Ascending aorta (tissue), 2 donors: ENCODE data around the gene MMP13. TPM values are rescaled to one million over a fixed set of nuclear protein-coding genes. Genes with fewer than 3 reads are reported as not detected.
A peak's percentile ranks its signal among the peaks of the same experiment; 100 is the strongest.

Experiments used
- DNase-seq, 2 donors: peaks; one replicate each; pipeline ENCODE4 v3.0.0-alpha.2; 2019; ENCODE audit warnings: low spot score in 2 of 2
- H3K27ac ChIP-seq, 2 donors: fragments of 200-600 bp; sonication (generic); one replicate each; pipeline ENCODE4 v1.5.1; 2016 to 2017; ENCODE audit warnings: mild to moderate bottlenecking in 1 of 2
- H3K27me3 ChIP-seq: fragments of 200-600 bp; sonication (generic); one replicate; pipeline ENCODE4 v1.5.1; 2017
- H3K36me3 ChIP-seq, 2 donors: fragments of 200-600 bp; sonication (generic); one replicate each; pipeline ENCODE4 v1.5.1; 2016
- H3K4me1 ChIP-seq, 2 donors: fragments of 200-600 bp; sonication (generic); one replicate each; pipeline ENCODE4 v1.5.1; 2016 to 2017; ENCODE audit warnings: mild to moderate bottlenecking in 1 of 2
- H3K4me3 ChIP-seq, 2 donors: fragments of 200-600 bp; sonication (generic); one replicate each; pipeline ENCODE4 v1.5.1; 2016 to 2017; ENCODE audit warnings: mild to moderate bottlenecking in 1 of 2
- H3K9me3 ChIP-seq, 2 donors: fragments of 200-600 bp; sonication (generic); one replicate each; pipeline ENCODE4 v1.5.1; 2016
- CTCF ChIP-seq, 3 experiments: fragments of 200-600 bp in 2 of 3; fragments of 450-650 bp in 1 of 3; sonication (generic) in 2 of 3; IDR thresholded peaks; one replicate each; pipeline ENCODE4 v1.5.1; 2016 to 2019; ENCODE audit warnings: antibody characterized with exemption in 3 of 3, mild to moderate bottlenecking in 1 of 3, moderate library complexity in 1 of 3
- intact Hi-C: fragments of 100-400 bp; cut with DNase I; formaldehyde crosslinking; loops from one replicate; pipeline ENCODE4 v1.15.1; 2023
- total RNA-seq: library from RNA; depleted of rRNA; stranded (reverse); fragments of >200 nt; gene quantifications from one replicate; pipeline ENCODE4 v1.1.0, GENCODE V29; 2016

The MMP13 gene
- total RNA-seq, 1 donor from 2014 or later, result not detected

- intact Hi-C loops, result no loop called here
- no peaks in the 10 kb centered on the region for H3K36me3 ChIP-seq
- no peak overlapping the region for H3K4me3 ChIP-seq
- no peaks in the 10 kb centered on the region for H3K27me3 ChIP-seq
- H3K9me3 ChIP-seq, result no peaks in the 10 kb centered on the region
- no peaks in the 10 kb centered on the region for H3K4me1 ChIP-seq
- H3K27ac ChIP-seq, result no peak overlapping the region
- no peak for TF ChIP-seq CTCF (IDR thresholded peaks at IDR 0.05)
- no peak for DNase-seq
Measured at GRCh38 chr11:102950622-102951081, 4.9 kb downstream of the MMP13 start.

- TF ChIP-seq CTCF (IDR thresholded peaks at IDR 0.05), result no peak
- Histone ChIP-seq H3K27ac (no peak overlapping the region), H3K9me3 (no peaks in the 10 kb centered on the region), H3K36me3 (no peaks in the 10 kb centered on the region), H3K27me3 (no peaks in the 10 kb centered on the region), H3K4me1 (no peaks in the 10 kb centered on the region), H3K4me3 (no peak overlapping the region)
- DNase-seq, result no peak
- intact Hi-C loops, result no loop called here
Measured at GRCh38 chr11:102946237-102946636, 9.3 kb downstream of the MMP13 start.

- Histone ChIP-seq H3K4me1 (no peaks in the 10 kb centered on the region), H3K4me3 (no peak overlapping the region), H3K27me3 (no peaks in the 10 kb centered on the region), H3K9me3 (no peaks in the 10 kb centered on the region), H3K36me3 (no peaks in the 10 kb centered on the region), H3K27ac (no peak overlapping the region)
- TF ChIP-seq CTCF (IDR thresholded peaks at IDR 0.05), result peak; percentile 42 to 61 (median 53)
- DNase-seq, result no peak
- intact Hi-C loops, result no loop called here
Measured at GRCh38 chr11:102940714-102941588, 14.6 kb downstream of the MMP13 start.

- Histone ChIP-seq H3K4me1 (no peaks in the 10 kb centered on the region), H3K4me3 (no peak overlapping the region), H3K27ac (no peak overlapping the region), H3K36me3 (no peaks in the 10 kb centered on the region), H3K27me3 (no peaks in the 10 kb centered on the region), H3K9me3 (no peaks in the 10 kb centered on the region)
- intact Hi-C loops, result no loop called here
- DNase-seq, result no peak
- no peak for TF ChIP-seq CTCF (IDR thresholded peaks at IDR 0.05)
Measured at GRCh38 chr11:102936864-102937509, 18.5 kb downstream of the MMP13 start.

- no peak for DNase-seq
- Histone ChIP-seq H3K27ac (no peak overlapping the region), H3K4me1 (no peaks in the 10 kb centered on the region), H3K36me3 (no peaks in the 10 kb centered on the region), H3K9me3 (no peaks in the 10 kb centered on the region), H3K4me3 (no peak overlapping the region), H3K27me3 (no peaks in the 10 kb centered on the region)
- intact Hi-C loops, result no loop called here
- TF ChIP-seq CTCF (IDR thresholded peaks at IDR 0.05), result no peak
Measured at GRCh38 chr11:102935514-102935913, 20.0 kb downstream of the MMP13 start.
